Muscle of leg (tissue), 11 donors: ENCODE results near the gene HLA-DMB. TPM values are rescaled to one million over a fixed set of nuclear protein-coding genes. Genes with fewer than 3 reads are reported as not detected.
A peak's percentile ranks its signal among the peaks of the same experiment; 100 is the strongest.

Experiments
- DNase-seq: peaks from one replicate; pipeline ENCODE4 v3.0.0; 2013
- H3K27ac ChIP-seq: one replicate; pipeline ENCODE4 v1.5.1; 2013; ENCODE audit warnings: mild to moderate bottlenecking, low read length, control low read depth
- H3K27me3 ChIP-seq: one replicate; pipeline ENCODE4 v1.6.1; 2013; ENCODE audit warnings: low read length; ENCODE audit not compliant: control insufficient read depth, insufficient read depth
- H3K36me3 ChIP-seq: one replicate; pipeline ENCODE4 v1.6.1; 2013; ENCODE audit warnings: low read length; ENCODE audit not compliant: control insufficient read depth, insufficient read depth
- H3K4me1 ChIP-seq: one replicate; pipeline ENCODE4 v1.6.1; 2013; ENCODE audit warnings: low read length; ENCODE audit not compliant: control insufficient read depth, insufficient read depth
- H3K4me3 ChIP-seq: one replicate; pipeline ENCODE4 v1.5.1; 2013; ENCODE audit warnings: low read length, control low read depth
- H3K9me3 ChIP-seq: replicated peaks from 2 replicates; pipeline ENCODE4 v1.6.1; 2013; ENCODE audit warnings: low read depth, low read length; ENCODE audit not compliant: control insufficient read depth
- WGBS: methylation state at CpG from one replicate; pipeline ENCODE4 v1.1.5; 2013; ENCODE audit warnings: missing lambda C conversion rate; ENCODE audit not compliant: insufficient coverage; 5-methylcytosine and 5-hydroxymethylcytosine counted together
- polyA plus RNA-seq, 8 donors: library from polyadenylated mRNA; unstranded; fragments of 120-200 nt; gene quantifications; one replicate each; pipeline versions ENCODE4 v1.2.1 to v1.2.3, GENCODE V29; 2013; ENCODE audit warnings: inconsistent platforms in 1 of 8, low replicate concordance in 1 of 8; ENCODE audit not compliant: insufficient read length in 8 of 8, insufficient read depth in 1 of 8
- total RNA-seq: library from RNA; stranded (reverse); fragments of 120-200 nt; gene quantifications from one replicate; pipeline ENCODE4 v1.2.4, GENCODE V29; 2013

The HLA-DMB gene
- total and polyA plus RNA-seq, 9 donors, result 3.5 to 5.6 (median 4.4) TPM

- DNase-seq, result no peak
- Histone ChIP-seq H3K4me1 (peaks cover 7% of the 10 kb centered on the region), H3K27me3 (peaks cover 16% of the 10 kb centered on the region), H3K36me3 (no peaks in the 10 kb centered on the region), H3K9me3 (no peaks in the 10 kb centered on the region), H3K27ac (no peak overlapping the region), H3K4me3 (no peak overlapping the region)
- WGBS, result 88% methylated on average over 2 of the region's 7 CpGs
These were observed 2.3 kb downstream of the HLA-DMB start for GRCh38 chr6:32938494-32938893.

- WGBS, result 70% methylated on average over 2 of the region's 8 CpGs
- Histone ChIP-seq H3K27ac (peak overlapping the region; percentile 22), H3K4me3 (no peak overlapping the region)
These were observed 3.6 kb downstream of the HLA-DMB start for GRCh38 chr6:32937230-32937633.

DNA sequence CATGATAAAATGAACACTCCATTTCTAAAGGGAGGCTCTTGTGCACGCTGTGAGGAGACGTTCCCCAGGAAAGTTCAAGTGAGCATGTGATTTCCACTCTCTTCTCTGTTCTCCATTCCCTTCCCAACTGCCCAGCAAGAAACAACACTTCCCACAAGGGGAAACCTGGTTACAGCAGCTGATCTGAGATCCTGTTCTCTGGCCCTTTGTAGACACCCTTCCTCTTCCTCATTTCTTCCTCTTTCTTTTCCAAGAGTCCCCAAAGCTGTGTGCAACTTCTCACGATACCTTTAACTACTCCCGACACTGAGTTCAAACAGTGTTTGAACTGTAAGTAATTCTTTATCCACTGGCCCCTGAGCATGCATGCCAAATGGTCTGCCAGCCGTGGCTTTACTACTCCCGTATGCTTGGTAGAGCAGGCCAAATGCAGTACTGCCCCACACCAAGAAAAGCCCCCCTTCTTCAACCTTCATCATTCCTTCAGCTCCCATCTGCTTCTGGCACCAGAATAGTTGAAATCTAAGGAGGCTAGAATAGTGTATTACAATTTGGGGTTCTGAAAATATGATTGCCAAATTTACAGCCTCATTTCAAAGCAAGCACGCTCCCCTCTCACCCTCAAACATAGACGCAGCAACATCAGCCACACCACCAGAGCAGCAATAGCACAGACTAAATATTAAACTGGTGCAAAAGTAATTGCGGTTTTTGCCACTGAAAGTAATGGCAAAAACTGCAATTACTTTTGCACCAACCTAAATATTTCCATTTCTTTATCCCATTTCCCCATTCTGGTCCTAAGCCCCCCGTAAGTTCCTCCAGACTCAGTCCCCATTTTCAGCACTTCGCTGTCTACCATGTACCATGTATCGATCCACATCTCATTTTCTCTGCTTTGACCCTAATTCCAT is 4.3 kb downstream of the HLA-DMB start:
- Histone ChIP-seq H3K36me3 (no peaks in the 10 kb centered on the region), H3K4me1 (peaks cover 6% of the 10 kb centered on the region), H3K4me3 (no peak overlapping the region), H3K27ac (peak overlapping the region; percentile 22), H3K27me3 (peaks cover 16% of the 10 kb centered on the region), H3K9me3 (no peaks in the 10 kb centered on the region)
- WGBS, result 60% methylated on average over 10 of the region's 12 CpGs
- peak; percentile 63 for DNase-seq

More at GRCh38 chr6:32937230-32937633, 3.6 kb downstream of the HLA-DMB start:
- DNase-seq, result peak; percentile 71
- H3K9me3 ChIP-seq, result no peaks in the 10 kb centered on the region
- H3K4me1 ChIP-seq, result peaks cover 7% of the 10 kb centered on the region
- no peaks in the 10 kb centered on the region for H3K36me3 ChIP-seq
- peaks cover 16% of the 10 kb centered on the region for H3K27me3 ChIP-seq

GRCh38 chr6:32935551-32936238 is 5.1 kb downstream of the HLA-DMB start:
- Histone ChIP-seq H3K27me3 (peaks cover 12% of the 10 kb centered on the region), H3K4me3 (no peak overlapping the region), H3K27ac (no peak overlapping the region), H3K9me3 (no peaks in the 10 kb centered on the region), H3K36me3 (no peaks in the 10 kb centered on the region), H3K4me1 (peaks cover 2% of the 10 kb centered on the region)
- 72% methylated on average over 4 of the region's 4 CpGs for WGBS
- no peak for DNase-seq

DNA sequence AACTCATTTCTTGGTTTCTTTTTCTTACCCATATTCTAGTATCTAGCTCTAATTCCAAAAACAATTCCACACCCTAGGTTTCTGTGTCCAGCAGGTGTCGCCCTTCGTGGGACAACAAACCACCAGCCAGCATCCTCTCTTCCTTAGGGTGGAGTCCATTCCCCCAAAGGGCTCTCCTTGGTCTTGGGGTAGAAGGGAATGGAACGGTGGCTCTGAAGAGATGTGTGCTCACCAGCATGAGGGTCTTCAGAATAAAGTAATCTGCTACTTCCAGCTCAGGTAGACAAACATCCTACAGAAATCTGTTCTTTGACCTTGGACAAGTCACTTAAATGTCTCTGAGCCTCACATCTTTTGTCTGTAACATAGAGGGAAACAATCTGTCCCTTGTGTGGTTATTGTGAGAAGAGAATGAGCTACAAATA is 7.2 kb downstream of the HLA-DMB start:
- no peak overlapping the region for H3K27ac ChIP-seq
- WGBS, result no CpG with 5 or more reads among the region's 3 CpGs
- no peaks in the 10 kb centered on the region for H3K9me3 ChIP-seq
- peak; percentile 83 for DNase-seq
- no peak overlapping the region for H3K4me3 ChIP-seq
- H3K27me3 ChIP-seq, result peaks cover 10% of the 10 kb centered on the region
- no peaks in the 10 kb centered on the region for H3K36me3 ChIP-seq
- no peaks in the 10 kb centered on the region for H3K4me1 ChIP-seq

- H3K4me3 ChIP-seq, result no peak overlapping the region
- peaks cover 4% of the 10 kb centered on the region for H3K27me3 ChIP-seq
- no peaks in the 10 kb centered on the region for H3K36me3 ChIP-seq
- no peaks in the 10 kb centered on the region for H3K9me3 ChIP-seq
- peak; percentile 32 for DNase-seq
- H3K4me1 ChIP-seq, result no peaks in the 10 kb centered on the region
- 74% methylated on average over 4 of the region's 7 CpGs for WGBS
- H3K27ac ChIP-seq, result no peak overlapping the region
These were observed 8.5 kb downstream of the HLA-DMB start for GRCh38 chr6:32932132-32932868.

GRCh38 chr6:32931211-32931610 is 9.6 kb downstream of the HLA-DMB start:
- Histone ChIP-seq H3K27me3 (no peaks in the 10 kb centered on the region), H3K36me3 (no peaks in the 10 kb centered on the region), H3K27ac (no peak overlapping the region), H3K9me3 (no peaks in the 10 kb centered on the region), H3K4me1 (no peaks in the 10 kb centered on the region), H3K4me3 (no peak overlapping the region)
- WGBS, result no CpG with 5 or more reads among the region's 1 CpG
- no peak for DNase-seq

GRCh38 chr6:32922083-32922482 is 18.7 kb downstream of the HLA-DMB start:
- Histone ChIP-seq H3K9me3 (no peaks in the 10 kb centered on the region), H3K27me3 (peaks cover 4% of the 10 kb centered on the region), H3K27ac (no peak overlapping the region), H3K36me3 (no peaks in the 10 kb centered on the region), H3K4me1 (no peaks in the 10 kb centered on the region), H3K4me3 (no peak overlapping the region)
- no peak for DNase-seq
- no CpG with 5 or more reads among the region's 2 CpGs for WGBS

DNA sequence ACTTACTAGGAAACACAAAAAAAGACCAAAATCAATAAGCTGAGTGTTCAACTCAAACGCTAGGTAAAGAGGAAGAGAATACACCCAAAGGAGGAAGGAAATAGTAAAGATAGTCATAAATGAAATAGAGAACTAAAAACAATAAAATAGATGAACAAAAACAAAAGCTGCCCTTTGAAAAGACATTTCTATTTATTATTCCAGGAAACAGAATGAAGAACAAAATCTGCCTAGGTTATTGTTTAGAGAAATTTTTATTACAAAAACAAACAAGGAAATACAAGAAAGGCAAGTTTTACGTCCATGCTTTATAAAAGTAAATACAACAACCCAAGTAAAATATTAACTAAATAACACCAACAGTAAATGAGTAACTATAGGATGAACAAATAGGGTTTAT is 20.1 kb downstream of the HLA-DMB start:
- no CpG with 5 or more reads among the region's 2 CpGs for WGBS
- no peak overlapping the region for H3K4me3 ChIP-seq
- H3K9me3 ChIP-seq, result no peaks in the 10 kb centered on the region
- no peaks in the 10 kb centered on the region for H3K4me1 ChIP-seq
- H3K36me3 ChIP-seq, result no peaks in the 10 kb centered on the region
- H3K27me3 ChIP-seq, result peaks cover 4% of the 10 kb centered on the region
- no peak for DNase-seq
- no peak overlapping the region for H3K27ac ChIP-seq

DNA sequence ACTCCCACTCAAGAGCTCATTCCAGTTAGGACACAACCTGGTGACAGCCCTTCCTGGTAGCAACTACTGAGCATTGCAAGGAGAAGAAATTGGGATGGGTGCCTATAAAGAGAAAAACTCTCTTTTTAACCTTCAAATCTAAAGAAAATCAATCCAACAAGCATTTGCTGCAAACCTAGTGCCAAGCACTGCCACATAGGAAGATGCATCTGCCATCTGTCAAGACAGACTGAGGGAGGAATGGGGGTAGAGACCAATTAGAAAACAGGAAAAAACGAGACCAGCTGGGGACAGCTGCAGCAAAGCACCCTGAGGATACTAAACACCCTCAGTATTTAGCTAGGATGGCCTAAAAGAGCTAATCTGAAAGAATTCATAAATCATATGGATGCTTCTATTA is 27.9 kb downstream of the HLA-DMB start:
- Histone ChIP-seq H3K9me3 (no peaks in the 10 kb centered on the region), H3K27me3 (peaks cover 2% of the 10 kb centered on the region), H3K4me3 (no peak overlapping the region), H3K27ac (no peak overlapping the region), H3K4me1 (no peaks in the 10 kb centered on the region), H3K36me3 (no peaks in the 10 kb centered on the region)
- no peak for DNase-seq
- WGBS, result no CpG with 5 or more reads among the region's 1 CpG
